Muscle layer of duodenum (tissue), 2 donors: ENCODE results near the gene POU2F1.

Experiments
- H3K27ac ChIP-seq: one replicate; pipeline ENCODE4 v1.7.0; 2013; ENCODE audit warnings: mild to moderate bottlenecking, low read length
- H3K27me3 ChIP-seq: one replicate; pipeline ENCODE4 v1.7.0; 2013; ENCODE audit warnings: low read depth, mild to moderate bottlenecking, control low read depth, low read length
- H3K36me3 ChIP-seq, 2 donors: one replicate each; pipeline ENCODE4 v1.7.0; 2013; ENCODE audit warnings: low read length in 2 of 2, control low read depth in 1 of 2, mild to moderate bottlenecking in 1 of 2; ENCODE audit not compliant: insufficient read depth in 2 of 2, control insufficient read depth in 1 of 2
- H3K4me1 ChIP-seq, 2 donors: one replicate each; pipeline ENCODE4 v1.7.0; 2013; ENCODE audit warnings: low read length in 2 of 2, mild to moderate bottlenecking in 2 of 2, control low read depth in 1 of 2, moderate library complexity in 1 of 2; ENCODE audit not compliant: insufficient read depth in 2 of 2, control insufficient read depth in 1 of 2
- H3K4me3 ChIP-seq, 2 donors: one replicate each; pipeline ENCODE4 v1.7.0; 2013; ENCODE audit warnings: low read length in 2 of 2, low read depth in 1 of 2, mild to moderate bottlenecking in 1 of 2
- H3K9me3 ChIP-seq, 2 donors: one replicate each; pipeline ENCODE4 v1.7.0; 2013; ENCODE audit warnings: low read length in 2 of 2, control low read depth in 1 of 2, mild to moderate bottlenecking in 1 of 2; ENCODE audit not compliant: control insufficient read depth in 1 of 2
- donor health status: healthy.

POU2F1 gene

DNA sequence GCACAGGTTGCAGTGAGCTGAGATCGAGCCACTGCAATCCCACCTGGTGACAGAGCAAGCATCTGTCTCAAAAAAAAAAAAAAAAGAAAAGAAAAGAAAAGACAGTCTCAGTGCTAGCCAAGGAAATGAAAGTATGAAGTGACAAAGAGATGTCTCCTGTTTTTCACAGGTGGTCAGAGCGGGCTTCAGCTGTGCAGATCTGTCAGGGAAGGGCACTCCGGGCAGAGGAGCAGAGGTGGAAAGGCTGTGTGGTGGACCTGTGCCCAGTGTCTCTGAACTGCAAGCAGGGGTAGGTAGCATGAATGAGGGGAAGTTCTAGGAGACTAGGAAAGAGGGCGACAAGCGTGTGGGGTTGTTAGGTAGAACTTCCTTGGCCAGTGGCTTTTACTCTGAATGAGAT is 230.2 kb downstream of the POU2F1 start:
- Histone ChIP-seq H3K27me3 (no peaks in the 10 kb centered on the region), H3K9me3 (no peaks in the 10 kb centered on the region), H3K4me3 (no peak overlapping the region), H3K36me3 (no peaks in the 10 kb centered on the region), H3K27ac (no peak overlapping the region), H3K4me1 (peaks cover 0 to 5% of the 10 kb centered on the region in 2 donors)

DNA sequence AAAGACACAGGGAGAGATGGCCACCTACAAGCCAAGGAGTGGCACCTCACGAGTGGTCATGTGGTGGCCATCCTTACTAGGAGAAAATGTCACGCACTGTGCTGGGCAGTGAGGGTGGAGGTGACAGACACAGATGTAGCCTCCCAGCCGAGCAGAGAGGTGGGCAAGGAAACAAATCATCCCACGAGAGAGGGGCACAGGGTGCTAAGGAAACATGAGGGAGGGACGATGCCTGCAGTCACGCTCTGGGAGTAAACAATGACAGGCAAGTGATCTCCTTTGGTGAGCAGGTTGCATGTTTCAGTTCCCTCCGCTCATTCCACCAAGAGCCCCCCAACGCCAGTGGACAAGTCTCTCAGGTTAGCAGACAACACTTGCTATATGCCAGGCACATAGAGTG is 231.8 kb downstream of the POU2F1 start:
- Histone ChIP-seq H3K36me3 (no peaks in the 10 kb centered on the region), H3K9me3 (no peaks in the 10 kb centered on the region), H3K27ac (no peak overlapping the region)

DNA sequence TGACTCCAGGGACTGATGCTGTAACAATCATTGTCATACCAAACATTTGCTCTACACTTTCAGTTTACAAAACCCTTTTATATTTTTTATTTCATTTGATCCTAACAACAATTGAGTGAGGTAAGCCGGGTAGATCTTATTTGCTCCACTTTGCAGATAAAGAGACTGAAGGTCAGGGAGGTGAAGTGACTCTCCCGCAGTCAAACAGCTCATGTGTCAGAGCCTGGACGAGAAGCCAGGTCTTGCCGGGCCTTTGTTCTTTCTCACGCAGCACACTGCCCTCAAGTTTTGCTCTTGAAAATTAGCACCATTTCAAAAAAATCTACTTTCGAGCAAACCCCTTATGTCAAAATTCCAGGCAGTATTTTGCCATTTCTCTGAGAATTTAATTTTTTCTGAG is 232.4 kb downstream of the POU2F1 start:
- Histone ChIP-seq H3K27me3 (no peaks in the 10 kb centered on the region), H3K4me1 (peaks cover 0 to 5% of the 10 kb centered on the region in 2 donors), H3K27ac (no peak overlapping the region), H3K9me3 (no peaks in the 10 kb centered on the region), H3K4me3 (no peak overlapping the region), H3K36me3 (no peaks in the 10 kb centered on the region)

More for the DNA sequence above, 231.8 kb downstream of the POU2F1 start:
- Histone ChIP-seq H3K4me1 (peaks cover 0 to 5% of the 10 kb centered on the region in 2 donors), H3K27me3 (no peaks in the 10 kb centered on the region), H3K4me3 (no peak overlapping the region)

DNA sequence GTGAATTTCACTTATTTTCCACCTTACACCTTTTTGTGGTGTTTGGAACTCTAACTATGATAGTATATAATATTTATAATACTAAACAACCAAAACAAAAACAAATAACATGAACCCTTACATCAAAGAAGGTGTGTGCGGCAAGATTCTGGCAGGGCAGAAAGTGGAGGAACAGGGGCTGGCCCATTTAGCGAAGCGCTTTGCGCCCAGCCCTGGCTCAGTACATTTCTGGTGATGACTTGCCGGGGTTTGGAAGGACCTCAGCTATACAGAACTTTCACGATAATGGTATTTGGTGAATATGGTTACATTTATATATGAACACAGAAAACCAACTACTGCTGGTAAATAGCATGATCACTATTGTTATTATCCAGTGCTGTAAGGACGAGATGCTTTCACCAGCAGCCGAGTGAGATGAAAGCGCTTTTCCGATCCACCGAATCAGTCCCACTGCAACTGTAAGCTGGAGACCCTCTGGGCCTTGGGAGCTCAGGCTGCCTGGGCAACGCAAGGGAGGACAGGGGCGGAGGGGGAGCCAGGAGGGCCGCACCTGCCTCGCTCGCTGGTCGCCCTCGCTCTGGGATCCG is 233.7 kb downstream of the POU2F1 start:
- H3K4me3 ChIP-seq: peak overlapping the region; percentile 76 to 92
- no peak overlapping the region for H3K27ac ChIP-seq

DNA sequence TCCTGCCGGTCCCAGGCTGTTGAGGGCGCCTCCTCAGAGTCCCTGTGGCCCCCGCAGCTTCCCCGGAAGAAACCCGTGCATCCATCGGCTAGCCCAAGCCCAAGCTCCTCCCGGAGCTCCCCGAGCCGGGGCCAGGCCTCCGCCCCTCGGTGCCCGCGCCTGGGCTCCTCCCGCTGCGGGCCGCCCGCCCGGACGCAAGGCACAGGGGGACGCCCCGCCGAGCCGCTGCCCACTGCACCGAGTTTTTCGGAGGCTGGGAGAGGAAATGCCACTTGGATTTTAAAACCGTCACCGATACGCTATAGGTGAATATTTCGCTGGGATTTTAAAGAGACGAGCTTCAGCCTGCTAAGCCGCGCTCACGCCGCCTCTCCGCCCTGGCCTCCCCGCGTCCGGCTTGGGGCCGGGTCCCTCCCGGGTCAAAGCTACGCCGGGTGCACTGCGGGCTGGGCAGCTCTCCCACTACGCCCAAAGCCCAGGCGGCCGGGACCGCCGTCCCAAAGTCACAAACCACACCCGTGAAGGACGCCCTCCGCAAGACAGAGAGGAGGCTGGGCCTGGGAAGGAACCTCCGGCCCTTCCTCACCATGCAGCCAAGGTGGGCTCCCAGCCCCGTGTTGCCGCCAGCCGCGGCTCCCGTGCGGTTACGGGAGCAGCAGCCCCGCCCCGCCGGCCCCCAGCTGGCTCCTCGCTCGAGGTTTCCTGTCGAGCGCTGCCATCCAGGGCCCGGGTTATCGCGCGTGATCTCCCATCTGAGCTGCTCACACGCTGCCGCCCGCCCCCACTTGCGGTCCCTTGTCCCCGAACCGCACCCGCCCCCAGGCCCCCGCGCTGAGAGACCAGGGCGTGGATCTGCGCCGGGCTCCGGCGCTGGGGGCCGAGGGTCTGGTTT is 234.5 kb downstream of the POU2F1 start:
- Histone ChIP-seq H3K9me3 (no peaks in the 10 kb centered on the region), H3K27ac (no peak overlapping the region)

More for the DNA sequence above, 233.7 kb downstream of the POU2F1 start:
- Histone ChIP-seq H3K4me1 (peaks cover 0 to 5% of the 10 kb centered on the region in 2 donors), H3K36me3 (no peaks in the 10 kb centered on the region), H3K9me3 (no peaks in the 10 kb centered on the region), H3K27me3 (no peaks in the 10 kb centered on the region)

DNA sequence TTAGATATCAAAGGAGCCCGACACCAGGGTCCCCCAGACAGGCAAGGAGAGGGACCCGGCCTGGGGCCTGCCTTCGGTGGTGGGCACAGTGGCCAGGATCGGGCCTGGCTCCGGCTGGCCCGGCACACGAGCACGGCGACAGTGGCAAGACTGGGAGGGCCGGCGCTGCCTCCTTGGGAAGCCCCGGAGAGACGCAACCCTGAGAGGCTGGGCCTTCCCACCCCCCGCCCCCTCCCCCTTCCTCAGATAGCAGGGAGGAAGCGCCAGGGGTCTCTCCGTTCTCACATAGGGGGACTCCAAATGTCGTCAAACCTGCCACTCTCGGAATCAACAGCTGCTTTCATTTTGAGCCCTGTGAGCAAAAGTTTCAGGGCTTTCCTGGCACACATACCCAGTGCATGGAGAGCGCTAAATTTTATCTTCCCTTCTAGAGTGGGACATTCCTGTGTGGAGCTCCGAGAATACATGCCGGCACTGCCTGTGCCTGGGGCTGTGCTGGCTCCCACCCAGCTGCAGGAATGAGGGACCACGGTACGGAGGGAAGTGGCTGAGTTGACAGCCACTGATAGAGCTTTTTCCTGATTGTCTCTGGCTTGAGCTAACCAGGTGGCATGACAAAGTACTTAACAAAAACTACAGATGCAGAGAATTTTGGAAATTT is 235.2 kb downstream of the POU2F1 start:
- H3K27ac ChIP-seq: no peak overlapping the region
- peak overlapping the region; percentile 76 to 92 for H3K4me3 ChIP-seq
- no peaks in the 10 kb centered on the region for H3K27me3 ChIP-seq
- H3K9me3 ChIP-seq: no peaks in the 10 kb centered on the region
- H3K36me3 ChIP-seq: no peaks in the 10 kb centered on the region
- H3K4me1 ChIP-seq: peaks cover 0 to 5% of the 10 kb centered on the region in 2 donors

More for the DNA sequence above, 234.5 kb downstream of the POU2F1 start:
- Histone ChIP-seq H3K4me1 (peaks cover 0 to 5% of the 10 kb centered on the region in 2 donors), H3K36me3 (no peaks in the 10 kb centered on the region), H3K27me3 (no peaks in the 10 kb centered on the region), H3K4me3 (peak overlapping the region; percentile 76 to 92)

DNA sequence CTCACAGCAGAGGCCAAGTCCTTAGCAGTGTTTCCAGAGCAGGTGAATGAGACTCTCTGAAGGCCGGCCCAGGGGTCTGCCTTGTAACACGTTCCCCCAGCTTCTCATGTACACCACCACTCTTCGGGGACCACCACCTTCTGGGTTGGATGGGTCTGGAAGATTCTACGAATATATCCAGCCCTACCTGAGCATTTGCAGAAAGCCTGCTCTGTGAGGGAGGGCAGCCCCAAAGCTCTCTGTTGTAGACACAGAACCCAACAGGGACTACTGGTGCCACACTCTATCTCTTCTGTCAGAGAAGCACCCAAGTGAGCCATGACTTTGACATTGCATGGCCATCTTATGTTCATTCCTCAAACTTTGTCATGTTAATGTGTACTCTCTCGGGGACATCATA is 235.8 kb downstream of the POU2F1 start:
- H3K27ac ChIP-seq: no peak overlapping the region
- peak overlapping the region in 1 of 2 donors; percentile 92 for H3K4me3 ChIP-seq
- H3K4me1 ChIP-seq: peaks cover 0 to 5% of the 10 kb centered on the region in 2 donors
- no peaks in the 10 kb centered on the region for H3K9me3 ChIP-seq
- no peaks in the 10 kb centered on the region for H3K27me3 ChIP-seq
- H3K36me3 ChIP-seq: no peaks in the 10 kb centered on the region

DNA sequence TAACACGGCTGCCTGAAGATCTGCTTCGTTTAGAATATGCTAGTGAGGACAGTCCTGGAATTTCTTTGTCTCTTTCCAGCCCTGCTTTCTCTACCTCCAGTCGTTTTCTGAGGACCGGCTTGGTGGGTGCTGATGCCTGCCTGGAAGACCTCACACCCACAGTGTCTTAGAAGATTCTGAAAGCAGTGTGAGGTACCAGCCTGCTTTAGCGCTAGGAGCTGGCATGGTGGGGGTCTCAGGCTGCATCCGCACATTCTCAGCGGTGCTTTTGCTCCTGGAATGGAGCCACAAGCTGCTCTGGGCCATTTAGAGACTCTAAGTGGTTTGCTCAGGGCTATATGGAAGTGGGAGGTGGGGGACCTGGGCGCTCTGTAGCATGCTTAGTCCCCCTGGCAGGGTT is 236.2 kb downstream of the POU2F1 start:
- H3K27ac ChIP-seq: no peak overlapping the region
- no peaks in the 10 kb centered on the region for H3K27me3 ChIP-seq
- no peaks in the 10 kb centered on the region for H3K36me3 ChIP-seq
- no peak overlapping the region for H3K4me3 ChIP-seq
- H3K9me3 ChIP-seq: no peaks in the 10 kb centered on the region
- H3K4me1 ChIP-seq: peaks cover 0 to 5% of the 10 kb centered on the region in 2 donors

DNA sequence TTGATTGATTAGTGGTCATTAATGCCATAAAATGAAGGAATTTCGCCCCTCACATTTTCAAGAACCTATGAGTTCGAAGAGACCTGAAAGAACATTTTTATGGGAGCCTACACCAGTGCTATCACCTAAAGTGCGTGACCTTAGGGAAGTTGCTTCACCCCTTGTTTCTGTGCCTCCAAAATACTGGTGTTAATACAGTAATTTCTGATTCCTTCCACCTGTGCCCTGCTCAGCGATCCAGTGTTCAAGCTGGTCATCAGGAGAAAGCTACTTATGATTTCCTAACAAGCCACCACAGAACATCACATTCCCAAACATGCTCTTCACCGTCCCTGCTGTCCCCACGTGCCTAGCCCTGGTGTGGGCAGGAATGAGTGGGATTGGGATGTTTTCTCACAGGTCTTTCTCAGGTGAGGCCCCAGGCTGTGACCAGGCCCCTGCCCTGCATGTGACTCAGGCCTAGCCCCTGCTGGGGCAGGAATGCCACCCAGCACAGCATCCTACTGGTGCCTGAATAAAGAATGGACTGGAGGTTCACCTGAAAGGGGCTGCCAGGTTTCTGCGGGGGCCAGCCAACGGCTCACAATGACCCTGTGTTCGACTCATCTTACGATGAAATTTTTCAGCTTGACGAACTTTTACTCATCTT is 237.4 kb downstream of the POU2F1 start:
- H3K27ac ChIP-seq: no peak overlapping the region
- H3K27me3 ChIP-seq: no peaks in the 10 kb centered on the region
- H3K4me3 ChIP-seq: no peak overlapping the region
- no peaks in the 10 kb centered on the region for H3K9me3 ChIP-seq
- no peaks in the 10 kb centered on the region for H3K36me3 ChIP-seq
- H3K4me1 ChIP-seq: peaks cover 0 to 5% of the 10 kb centered on the region in 2 donors

DNA sequence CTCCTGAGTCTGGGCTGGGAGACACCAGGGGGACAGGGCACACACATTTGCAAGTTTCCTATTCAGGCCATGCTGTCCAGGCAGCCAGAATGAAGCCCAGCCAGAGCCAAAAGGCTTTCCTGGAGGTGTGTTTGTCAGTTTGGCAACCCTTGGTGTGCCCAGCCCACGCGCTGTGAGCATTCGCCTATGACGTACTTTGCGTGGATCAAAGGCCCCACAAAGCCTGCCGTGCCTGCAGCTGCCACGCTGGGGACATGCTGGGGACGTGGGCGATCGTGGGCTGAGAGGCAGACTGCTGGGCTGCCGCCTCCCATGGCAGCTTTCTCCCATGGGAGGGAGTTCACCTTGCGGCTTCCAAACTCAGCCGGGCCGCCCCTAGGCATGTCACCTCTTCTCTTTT is 240.2 kb downstream of the POU2F1 start:
- H3K27ac ChIP-seq: no peak overlapping the region
- H3K9me3 ChIP-seq: no peaks in the 10 kb centered on the region
- no peak overlapping the region for H3K4me3 ChIP-seq
- no peaks in the 10 kb centered on the region for H3K36me3 ChIP-seq
- H3K27me3 ChIP-seq: no peaks in the 10 kb centered on the region
- H3K4me1 ChIP-seq: no peaks in the 10 kb centered on the region

DNA sequence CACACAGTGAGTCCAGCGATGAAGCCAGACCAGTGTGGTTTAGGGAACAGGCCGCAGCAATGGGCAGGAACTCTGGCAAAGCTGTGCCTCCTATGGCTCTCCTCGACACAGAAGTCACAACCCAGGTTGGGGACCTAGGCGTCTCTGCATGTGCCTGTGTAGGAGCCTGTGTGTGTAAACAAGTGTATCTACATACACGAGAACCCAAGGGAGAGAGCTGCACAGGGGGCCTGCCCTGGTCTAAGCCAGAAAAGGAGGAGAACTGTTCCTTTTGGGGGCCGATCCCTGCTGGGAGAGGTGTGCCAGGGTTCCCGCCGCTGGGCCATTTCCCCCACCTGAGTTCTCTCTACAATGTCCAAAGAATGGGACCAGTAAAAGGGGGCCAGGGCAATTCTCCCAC is 241.7 kb downstream of the POU2F1 start:
- Histone ChIP-seq H3K4me3 (no peak overlapping the region), H3K27me3 (no peaks in the 10 kb centered on the region), H3K36me3 (no peaks in the 10 kb centered on the region), H3K4me1 (no peaks in the 10 kb centered on the region), H3K9me3 (no peaks in the 10 kb centered on the region), H3K27ac (no peak overlapping the region)
